IMR-90 (cell line): ENCODE measurements around the gene P2RX3.

Experiments used
- BHLHE40 ChIP-seq: fragments of 150-350 bp; IDR thresholded peaks from 2 replicates; pipeline ENCODE4 v1.6.1; 2016; ENCODE audit warnings: mild to moderate bottlenecking, low read depth, low read length
- CEBPB ChIP-seq: IDR thresholded peaks from 2 replicates; pipeline ENCODE4 v1.6.1; 2012; ENCODE audit warnings: low read depth, low read length, improper control_type of control experiment
- FOS ChIP-seq: fragments of 150-350 bp; IDR thresholded peaks from 2 replicates; pipeline ENCODE4 v1.6.1; 2016; ENCODE audit warnings: low read depth, low read length
- MAFK ChIP-seq: IDR thresholded peaks from 2 replicates; pipeline ENCODE4 v1.6.1; 2012; ENCODE audit warnings: low read depth, low read length, improper control_type of control experiment
- MAZ ChIP-seq: IDR thresholded peaks from 2 replicates; pipeline ENCODE4 v1.6.1; 2012; ENCODE audit warnings: low read depth, mild to moderate bottlenecking, low read length, improper control_type of control experiment, moderate library complexity, borderline replicate concordance
- POLR2A ChIP-seq: IDR thresholded peaks from 2 replicates; pipeline ENCODE4 v1.6.1; 2012; ENCODE audit warnings: mild to moderate bottlenecking, low read depth, low read length
- RAD21 ChIP-seq: IDR thresholded peaks from 2 replicates; pipeline ENCODE4 v1.6.1; 2012; ENCODE audit warnings: low read length, improper control_type of control experiment
- SMC3 ChIP-seq: fragments of 150-350 bp; IDR thresholded peaks from 2 replicates; pipeline ENCODE4 v1.6.1; 2016; ENCODE audit warnings: low read depth, mild to moderate bottlenecking, antibody characterized with exemption, low read length, moderate library complexity
- TF ChIP-seq, protein P1 (sequence below): conservative IDR thresholded peaks from 2 replicates; pipeline ENCODE4 v1.5.1; 2012; ENCODE audit warnings: mild to moderate bottlenecking, low read depth, low read length, improper control_type of control experiment
- TF ChIP-seq, protein P2 (sequence below): fragments of 150-350 bp; IDR thresholded peaks from 2 replicates; pipeline ENCODE4 v1.6.1; 2016; ENCODE audit warnings: low read depth, mild to moderate bottlenecking, low read length, moderate library complexity, borderline replicate concordance

- TF ChIP-seq, protein P1, sequence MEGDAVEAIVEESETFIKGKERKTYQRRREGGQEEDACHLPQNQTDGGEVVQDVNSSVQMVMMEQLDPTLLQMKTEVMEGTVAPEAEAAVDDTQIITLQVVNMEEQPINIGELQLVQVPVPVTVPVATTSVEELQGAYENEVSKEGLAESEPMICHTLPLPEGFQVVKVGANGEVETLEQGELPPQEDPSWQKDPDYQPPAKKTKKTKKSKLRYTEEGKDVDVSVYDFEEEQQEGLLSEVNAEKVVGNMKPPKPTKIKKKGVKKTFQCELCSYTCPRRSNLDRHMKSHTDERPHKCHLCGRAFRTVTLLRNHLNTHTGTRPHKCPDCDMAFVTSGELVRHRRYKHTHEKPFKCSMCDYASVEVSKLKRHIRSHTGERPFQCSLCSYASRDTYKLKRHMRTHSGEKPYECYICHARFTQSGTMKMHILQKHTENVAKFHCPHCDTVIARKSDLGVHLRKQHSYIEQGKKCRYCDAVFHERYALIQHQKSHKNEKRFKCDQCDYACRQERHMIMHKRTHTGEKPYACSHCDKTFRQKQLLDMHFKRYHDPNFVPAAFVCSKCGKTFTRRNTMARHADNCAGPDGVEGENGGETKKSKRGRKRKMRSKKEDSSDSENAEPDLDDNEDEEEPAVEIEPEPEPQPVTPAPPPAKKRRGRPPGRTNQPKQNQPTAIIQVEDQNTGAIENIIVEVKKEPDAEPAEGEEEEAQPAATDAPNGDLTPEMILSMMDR: no peak
- TF ChIP-seq MAZ (no peak), POLR2A (no peak), RAD21 (no peak), BHLHE40 (no peak), SMC3 (no peak), FOS (no peak), CEBPB (no peak), MAFK (no peak)
- TF ChIP-seq, protein P2, sequence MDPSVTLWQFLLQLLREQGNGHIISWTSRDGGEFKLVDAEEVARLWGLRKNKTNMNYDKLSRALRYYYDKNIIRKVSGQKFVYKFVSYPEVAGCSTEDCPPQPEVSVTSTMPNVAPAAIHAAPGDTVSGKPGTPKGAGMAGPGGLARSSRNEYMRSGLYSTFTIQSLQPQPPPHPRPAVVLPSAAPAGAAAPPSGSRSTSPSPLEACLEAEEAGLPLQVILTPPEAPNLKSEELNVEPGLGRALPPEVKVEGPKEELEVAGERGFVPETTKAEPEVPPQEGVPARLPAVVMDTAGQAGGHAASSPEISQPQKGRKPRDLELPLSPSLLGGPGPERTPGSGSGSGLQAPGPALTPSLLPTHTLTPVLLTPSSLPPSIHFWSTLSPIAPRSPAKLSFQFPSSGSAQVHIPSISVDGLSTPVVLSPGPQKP: no peak
Measured at GRCh38 chr11:57391111-57391510, 53.0 kb downstream of the P2RX3 start.
